Measurements from ENCODE around the gene FOXP1. TPM values are rescaled to one million over a fixed set of nuclear protein-coding genes. Genes with fewer than 3 reads are reported as not detected.
A peak's percentile ranks its signal among the peaks of the same experiment; 100 is the strongest.

The FOXP1 gene
- total RNA-seq, 4 donors from 2014 or later: 54.2 to 152 (median 129) TPM

DNA sequence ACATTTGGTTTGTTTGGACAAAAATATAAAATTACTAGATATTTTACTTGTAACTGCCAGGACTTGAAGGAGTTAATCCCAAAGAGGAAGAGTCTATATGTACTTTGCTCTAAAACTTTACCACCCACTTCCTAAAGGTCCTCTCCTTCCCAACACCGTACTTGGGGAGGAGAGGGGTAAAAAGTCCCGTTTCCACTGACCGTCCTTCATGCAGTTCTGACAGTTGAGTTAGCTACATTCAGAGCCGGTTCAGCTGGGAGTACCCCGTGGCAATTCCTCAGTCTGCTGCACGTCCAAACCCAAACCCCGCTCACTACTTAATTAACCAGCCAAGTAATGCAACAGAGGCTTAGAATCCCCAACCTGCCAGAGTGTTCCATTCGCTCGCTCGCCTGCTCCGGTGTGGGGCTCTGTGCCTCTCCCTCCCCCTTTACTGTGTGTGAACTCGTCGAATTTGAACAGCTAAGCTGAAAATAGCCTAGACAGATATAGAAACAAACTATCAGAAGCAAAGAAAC lies 519.7 kb downstream of the FOXP1 start:
- Histone ChIP-seq H3K9me3 (no peaks in the 10 kb centered on the region), H3K27ac (peak overlapping the region; percentile 94 to 98), H3K4me3 (peak overlapping the region; percentile 68 to 77), H3K36me3 (no peaks in the 10 kb centered on the region), H3K27me3 (no peaks in the 10 kb centered on the region), H3K4me1 (peaks cover 0 to 17% of the 10 kb centered on the region in 2 donors)
- intact Hi-C loops (cut with DNase I; ENCODE audit: low total_unique reads): no loop called here
- no peak for TF ChIP-seq POLR2A (IDR thresholded peaks at IDR 0.05)
- TF ChIP-seq, protein P1, sequence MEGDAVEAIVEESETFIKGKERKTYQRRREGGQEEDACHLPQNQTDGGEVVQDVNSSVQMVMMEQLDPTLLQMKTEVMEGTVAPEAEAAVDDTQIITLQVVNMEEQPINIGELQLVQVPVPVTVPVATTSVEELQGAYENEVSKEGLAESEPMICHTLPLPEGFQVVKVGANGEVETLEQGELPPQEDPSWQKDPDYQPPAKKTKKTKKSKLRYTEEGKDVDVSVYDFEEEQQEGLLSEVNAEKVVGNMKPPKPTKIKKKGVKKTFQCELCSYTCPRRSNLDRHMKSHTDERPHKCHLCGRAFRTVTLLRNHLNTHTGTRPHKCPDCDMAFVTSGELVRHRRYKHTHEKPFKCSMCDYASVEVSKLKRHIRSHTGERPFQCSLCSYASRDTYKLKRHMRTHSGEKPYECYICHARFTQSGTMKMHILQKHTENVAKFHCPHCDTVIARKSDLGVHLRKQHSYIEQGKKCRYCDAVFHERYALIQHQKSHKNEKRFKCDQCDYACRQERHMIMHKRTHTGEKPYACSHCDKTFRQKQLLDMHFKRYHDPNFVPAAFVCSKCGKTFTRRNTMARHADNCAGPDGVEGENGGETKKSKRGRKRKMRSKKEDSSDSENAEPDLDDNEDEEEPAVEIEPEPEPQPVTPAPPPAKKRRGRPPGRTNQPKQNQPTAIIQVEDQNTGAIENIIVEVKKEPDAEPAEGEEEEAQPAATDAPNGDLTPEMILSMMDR (IDR thresholded peaks at IDR 0.05): no peak
- peak; percentile 26 to 45 for DNase-seq

DNA sequence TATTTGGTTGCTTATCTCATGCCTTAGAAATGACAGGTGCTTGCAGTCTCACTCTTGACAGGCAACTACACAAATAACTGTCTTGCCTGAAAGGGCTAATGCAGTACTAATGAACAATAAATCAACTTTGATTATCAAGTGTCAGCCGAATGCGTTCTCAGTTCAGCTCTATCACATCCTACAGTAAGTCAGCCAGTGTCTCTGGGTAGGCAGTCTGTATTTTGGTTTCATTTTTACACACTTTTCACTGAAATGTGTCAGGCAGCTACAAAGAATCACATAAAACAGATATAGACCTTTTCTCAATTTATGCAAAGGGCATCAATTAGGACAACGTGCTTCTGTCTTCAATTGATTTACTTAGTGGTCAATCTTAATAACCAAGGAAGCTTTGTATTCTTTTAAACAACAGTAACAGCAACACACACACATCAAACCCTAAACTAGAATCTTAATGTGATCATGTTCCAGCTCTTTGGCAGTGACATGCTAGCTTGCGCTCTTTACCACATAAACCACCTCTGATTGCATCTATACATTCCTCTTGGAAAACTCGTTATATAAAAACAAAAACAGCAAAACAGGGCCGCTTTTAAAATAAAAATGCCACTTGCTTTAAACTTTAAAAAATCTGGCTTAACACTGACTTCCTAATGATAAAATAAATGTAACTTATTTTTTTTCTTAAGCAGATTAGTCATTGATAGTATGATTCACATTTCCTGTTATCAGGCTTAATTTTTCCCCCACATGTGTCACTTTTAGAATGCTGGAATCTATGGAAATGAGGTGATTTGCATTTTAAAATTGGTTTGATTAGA lies 520.4 kb downstream of the FOXP1 start:
- DNase-seq: no peak
- Histone ChIP-seq H3K4me1 (peaks cover 0 to 17% of the 10 kb centered on the region in 2 donors), H3K9me3 (no peaks in the 10 kb centered on the region), H3K4me3 (peak overlapping the region; percentile 68 to 77), H3K36me3 (no peaks in the 10 kb centered on the region), H3K27me3 (no peaks in the 10 kb centered on the region), H3K27ac (peak overlapping the region; percentile 94 to 98)
- intact Hi-C loops (cut with DNase I; ENCODE audit: low total_unique reads): no loop called here
- TF ChIP-seq, protein P1 (IDR thresholded peaks at IDR 0.05): no peak
- no peak for TF ChIP-seq POLR2A (IDR thresholded peaks at IDR 0.05)

DNA sequence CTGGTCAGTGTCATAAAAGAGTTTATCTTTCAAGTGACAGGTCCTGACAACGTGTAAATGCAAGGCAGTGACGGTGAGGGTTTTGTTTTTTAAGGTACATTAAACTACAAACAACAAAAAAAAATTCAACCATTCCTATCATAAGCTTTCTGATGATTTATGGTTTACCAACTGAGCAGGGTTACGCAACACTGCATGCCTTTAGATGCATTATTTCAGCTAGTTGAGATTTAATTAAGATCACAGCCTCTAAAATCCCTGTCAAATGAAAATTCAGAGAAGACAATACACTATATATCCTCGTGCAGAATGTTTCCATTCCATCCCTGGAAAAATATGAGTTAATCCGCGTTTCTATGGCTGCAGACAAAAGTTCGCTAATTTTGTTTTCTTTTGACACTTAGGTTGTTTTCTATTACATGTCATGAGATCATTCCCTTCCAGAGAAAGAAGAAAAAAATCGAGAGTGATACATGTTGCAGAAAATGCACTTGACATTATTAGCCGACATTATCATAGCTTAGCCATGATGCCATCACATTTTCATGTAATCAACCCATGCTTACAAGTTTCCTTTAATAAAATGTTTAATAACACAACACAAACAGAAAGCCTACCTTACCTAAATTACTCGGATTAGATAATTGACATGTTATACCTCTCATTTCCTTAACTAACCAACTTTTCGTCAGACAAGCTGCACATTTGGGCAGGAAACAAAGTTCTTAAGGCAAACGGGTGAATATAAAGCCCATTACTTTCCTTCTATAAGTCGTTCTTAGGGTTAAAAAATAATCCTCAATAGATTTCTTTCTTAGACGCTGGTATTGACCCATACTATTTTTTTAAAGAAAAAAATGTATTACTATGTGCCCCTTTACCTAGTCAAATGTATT lies 521.2 kb downstream of the FOXP1 start:
- Histone ChIP-seq H3K4me1 (peaks cover 0 to 17% of the 10 kb centered on the region in 2 donors), H3K27me3 (no peaks in the 10 kb centered on the region), H3K9me3 (no peaks in the 10 kb centered on the region), H3K4me3 (peak overlapping the region; percentile 68 to 77), H3K27ac (peak overlapping the region; percentile 94 to 98), H3K36me3 (no peaks in the 10 kb centered on the region)
- no peak for DNase-seq
- TF ChIP-seq, protein P1 (IDR thresholded peaks at IDR 0.05): no peak
- no peak for TF ChIP-seq POLR2A (IDR thresholded peaks at IDR 0.05)
- intact Hi-C loops (cut with DNase I; ENCODE audit: low total_unique reads): no loop called here

DNA sequence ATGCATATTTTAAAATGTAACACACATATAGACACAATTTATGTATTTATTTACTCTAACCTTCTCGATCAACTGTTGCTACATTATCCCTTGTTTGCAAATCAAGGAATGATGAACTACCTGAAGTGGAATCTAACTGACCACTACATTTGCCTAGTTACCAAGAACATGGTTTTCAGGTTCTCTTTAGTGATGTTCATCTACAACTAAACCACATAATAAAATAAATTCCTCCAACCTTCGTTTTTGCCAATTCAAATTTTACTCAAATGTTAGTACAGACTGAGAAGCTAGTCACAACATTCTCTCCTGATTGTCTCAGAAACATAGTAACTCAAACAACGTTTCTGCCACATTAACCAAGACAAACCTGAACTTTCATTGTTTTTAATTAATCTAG lies 521.9 kb downstream of the FOXP1 start:
- TF ChIP-seq, protein P1 (IDR thresholded peaks at IDR 0.05): no peak
- TF ChIP-seq POLR2A (IDR thresholded peaks at IDR 0.05): no peak
- Histone ChIP-seq H3K4me1 (peaks cover 0 to 13% of the 10 kb centered on the region in 2 donors), H3K9me3 (no peaks in the 10 kb centered on the region), H3K36me3 (no peaks in the 10 kb centered on the region), H3K27ac (peak overlapping the region; percentile 94 to 98), H3K27me3 (no peaks in the 10 kb centered on the region), H3K4me3 (peak overlapping the region in 1 of 2 donors; percentile 68)
- intact Hi-C loops (cut with DNase I; ENCODE audit: low total_unique reads): no loop called here
- no peak for DNase-seq

Measured in uterus (tissue), 4 donors.